Measurements from ENCODE around the gene CFAP57. TPM values are rescaled to one million over a fixed set of nuclear protein-coding genes. Genes with fewer than 3 reads are reported as not detected.
A peak's percentile ranks its signal among the peaks of the same experiment; 100 is the strongest.

CFAP57 gene
- total RNA-seq, 4 donors from 2014 or later: 0.19 to 0.38 (median 0.24) TPM

DNA sequence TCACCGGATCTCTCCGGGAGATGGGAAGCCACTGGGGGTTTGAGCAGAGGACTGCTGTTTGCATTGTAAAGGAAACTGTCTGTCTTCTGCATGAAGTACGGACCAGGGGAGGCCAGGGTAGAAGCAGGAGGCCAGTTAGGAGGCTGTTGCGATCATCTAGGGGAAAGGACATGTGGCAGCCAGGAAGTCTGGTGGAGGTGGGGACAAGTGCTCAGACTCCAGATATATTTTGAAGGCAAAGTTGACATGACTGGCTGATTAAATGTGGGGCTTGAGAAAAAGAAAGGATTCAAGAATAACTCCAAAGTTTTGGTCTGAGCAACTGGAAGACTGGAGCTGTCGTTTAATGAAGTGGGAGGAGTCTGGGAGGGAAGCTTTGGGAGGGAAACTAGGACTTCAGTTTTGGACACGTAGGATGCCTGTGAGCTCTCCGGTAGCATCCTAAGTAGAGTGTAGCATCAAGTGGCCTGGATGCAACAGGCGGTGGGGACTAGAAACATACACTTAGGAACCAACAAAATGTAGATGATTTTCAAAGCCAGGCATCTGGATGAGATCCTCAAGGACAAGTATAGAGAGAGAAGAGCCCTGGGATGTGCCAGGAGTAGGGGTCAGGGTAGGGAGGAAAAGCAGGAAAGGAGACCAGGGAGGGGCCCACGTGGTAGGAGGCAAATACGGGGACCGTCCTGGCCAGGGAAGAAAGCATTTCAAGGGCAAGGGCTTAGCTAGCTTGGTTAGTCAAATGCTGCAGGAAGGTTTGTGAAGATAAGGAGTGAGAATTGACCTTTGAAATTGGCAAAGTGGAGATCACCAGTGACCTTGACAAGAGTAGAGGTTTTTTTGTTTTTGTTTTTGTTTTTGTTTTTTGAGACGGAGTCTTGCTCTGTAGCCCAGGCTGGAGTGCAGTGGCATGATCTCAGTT is 116.9 kb downstream of the CFAP57 start:
- intact Hi-C loops (cut with DNase I; ENCODE audit: low total_unique reads): no loop called here
- DNase-seq (ENCODE audit: low spot score in 2 of 2): no peak
- TF ChIP-seq, protein P1, sequence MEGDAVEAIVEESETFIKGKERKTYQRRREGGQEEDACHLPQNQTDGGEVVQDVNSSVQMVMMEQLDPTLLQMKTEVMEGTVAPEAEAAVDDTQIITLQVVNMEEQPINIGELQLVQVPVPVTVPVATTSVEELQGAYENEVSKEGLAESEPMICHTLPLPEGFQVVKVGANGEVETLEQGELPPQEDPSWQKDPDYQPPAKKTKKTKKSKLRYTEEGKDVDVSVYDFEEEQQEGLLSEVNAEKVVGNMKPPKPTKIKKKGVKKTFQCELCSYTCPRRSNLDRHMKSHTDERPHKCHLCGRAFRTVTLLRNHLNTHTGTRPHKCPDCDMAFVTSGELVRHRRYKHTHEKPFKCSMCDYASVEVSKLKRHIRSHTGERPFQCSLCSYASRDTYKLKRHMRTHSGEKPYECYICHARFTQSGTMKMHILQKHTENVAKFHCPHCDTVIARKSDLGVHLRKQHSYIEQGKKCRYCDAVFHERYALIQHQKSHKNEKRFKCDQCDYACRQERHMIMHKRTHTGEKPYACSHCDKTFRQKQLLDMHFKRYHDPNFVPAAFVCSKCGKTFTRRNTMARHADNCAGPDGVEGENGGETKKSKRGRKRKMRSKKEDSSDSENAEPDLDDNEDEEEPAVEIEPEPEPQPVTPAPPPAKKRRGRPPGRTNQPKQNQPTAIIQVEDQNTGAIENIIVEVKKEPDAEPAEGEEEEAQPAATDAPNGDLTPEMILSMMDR (IDR thresholded peaks at IDR 0.05): no peak
- no peak for TF ChIP-seq POLR2A (IDR thresholded peaks at IDR 0.05)
- 74 to 79% methylated on average over 12 of the region's 12 CpGs for WGBS, 2 donors
- no peak overlapping the region for H3K4me3 ChIP-seq (ENCODE audit: low read depth, poor library complexity, severe bottlenecking)

DNA sequence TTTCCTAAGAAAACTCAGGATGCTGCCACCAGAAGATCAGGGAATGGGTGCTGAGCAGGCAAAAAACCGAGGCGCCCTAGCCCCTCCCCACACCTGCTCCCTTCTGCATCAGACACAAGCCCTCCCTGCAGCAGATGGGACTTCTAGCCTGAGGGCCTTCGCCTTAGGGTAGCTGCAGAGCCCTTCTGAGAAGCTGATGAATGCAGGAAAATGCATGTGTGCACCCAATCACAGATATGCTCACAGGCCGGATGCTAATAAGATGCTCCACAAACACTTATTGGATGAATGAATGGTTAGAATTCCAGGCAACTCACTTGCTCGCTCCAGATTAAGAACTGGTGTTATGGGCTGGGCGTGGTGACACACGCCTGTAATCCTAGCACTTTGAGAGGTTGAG is 120.1 kb downstream of the CFAP57 start:
- no peak for DNase-seq (ENCODE audit: low spot score in 2 of 2)
- H3K4me3 ChIP-seq (ENCODE audit: low read depth, poor library complexity, severe bottlenecking): no peak overlapping the region
- WGBS, 2 donors: 81 to 90% methylated on average over 7 of the region's 7 CpGs
- intact Hi-C loops (cut with DNase I; ENCODE audit: low total_unique reads): no loop called here
- TF ChIP-seq, protein P1 (IDR thresholded peaks at IDR 0.05): no peak
- no peak for TF ChIP-seq POLR2A (IDR thresholded peaks at IDR 0.05)

DNA sequence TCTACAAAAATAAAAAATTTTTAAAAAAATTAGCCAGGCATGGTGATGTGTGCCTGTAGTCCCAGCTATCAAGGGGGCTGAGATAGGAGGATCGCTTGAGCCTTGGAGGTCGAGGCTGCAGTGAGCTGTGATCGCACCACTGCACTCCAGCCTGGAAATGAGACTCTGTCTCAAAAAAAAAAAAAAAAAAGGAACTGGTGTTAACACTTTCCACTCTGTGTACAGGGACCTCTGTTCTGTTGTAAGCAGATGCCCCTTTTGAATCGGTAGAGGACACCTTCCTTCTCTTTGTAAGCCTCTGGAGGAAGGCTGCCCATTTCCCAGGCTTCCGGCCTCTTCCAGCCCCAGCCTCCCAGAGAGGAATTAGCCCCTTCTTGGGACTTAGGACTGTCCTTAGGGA is 120.5 kb downstream of the CFAP57 start:
- WGBS, 2 donors: 76 to 78% methylated on average over 5 of the region's 5 CpGs
- H3K4me3 ChIP-seq (ENCODE audit: low read depth, poor library complexity, severe bottlenecking): no peak overlapping the region
- TF ChIP-seq, protein P1 (IDR thresholded peaks at IDR 0.05): no peak
- no peak for TF ChIP-seq POLR2A (IDR thresholded peaks at IDR 0.05)
- no peak for DNase-seq (ENCODE audit: low spot score in 2 of 2)
- intact Hi-C loops (cut with DNase I; ENCODE audit: low total_unique reads): no loop called here

DNA sequence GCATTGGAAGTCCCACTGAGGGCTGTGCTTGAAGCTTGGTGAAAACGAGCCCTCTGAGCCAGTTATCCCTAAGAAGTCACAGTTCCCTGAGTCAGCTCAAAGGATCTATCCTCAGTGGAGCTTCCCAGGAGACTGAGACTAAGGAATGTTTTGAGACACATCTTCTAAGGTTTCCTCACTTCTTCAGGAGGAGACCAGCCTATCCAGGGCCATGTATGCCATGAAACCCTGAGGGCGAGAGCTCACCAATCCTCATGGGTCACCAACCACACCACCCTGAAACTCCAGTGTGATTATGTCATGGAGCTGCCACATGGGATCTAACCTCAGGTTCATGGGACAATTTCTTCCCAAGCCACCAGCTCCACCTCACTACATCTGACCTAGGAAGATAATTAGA is 121.0 kb downstream of the CFAP57 start:
- TF ChIP-seq POLR2A (IDR thresholded peaks at IDR 0.05): no peak
- TF ChIP-seq, protein P1 (IDR thresholded peaks at IDR 0.05): no peak
- no peak overlapping the region for H3K4me3 ChIP-seq (ENCODE audit: low read depth, poor library complexity, severe bottlenecking)
- intact Hi-C loops (cut with DNase I; ENCODE audit: low total_unique reads): no loop called here
- 90% methylated on average over 2 of the region's 2 CpGs for WGBS, 2 donors
- DNase-seq (ENCODE audit: low spot score in 2 of 2): no peak

DNA sequence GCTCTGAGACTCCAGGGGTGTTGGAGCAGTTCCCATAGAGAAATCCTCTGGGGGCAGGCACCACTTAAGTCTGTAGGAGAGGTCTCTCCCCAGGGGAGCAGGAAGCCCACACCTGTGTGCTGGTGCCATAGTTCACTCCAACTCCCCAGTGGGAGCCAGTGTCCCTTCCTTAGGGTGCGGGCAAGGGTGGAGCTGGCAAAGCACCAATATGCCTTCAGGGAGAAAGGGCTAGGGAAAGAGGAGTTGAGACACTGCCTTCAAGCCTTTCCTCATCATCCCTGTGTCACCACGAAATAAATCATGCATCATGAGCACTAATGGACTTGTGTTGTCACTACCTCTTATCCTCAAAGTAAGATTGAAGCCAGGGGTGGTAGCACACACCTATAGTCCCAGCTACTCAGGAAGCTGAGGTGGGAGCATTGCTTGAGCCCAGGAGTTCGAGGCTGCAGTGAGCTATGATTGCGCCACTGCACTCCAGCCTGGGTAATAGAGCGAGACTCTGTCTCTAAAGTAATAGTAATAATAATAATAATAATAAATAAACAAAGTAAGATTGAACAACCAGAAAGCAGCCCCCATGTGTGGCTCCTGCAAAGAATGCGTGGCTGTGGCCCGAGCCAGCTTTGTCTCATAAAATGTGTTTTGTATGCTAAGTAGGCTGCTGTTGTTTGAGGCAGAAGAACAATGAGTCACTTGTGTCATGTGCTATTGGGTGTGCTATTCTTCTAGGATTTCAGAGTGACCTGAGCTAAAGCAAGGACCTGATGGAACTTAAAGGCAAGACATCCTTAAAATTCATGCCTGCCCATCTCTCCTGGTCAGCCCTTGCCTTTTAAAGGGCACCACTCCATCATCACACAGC is 122.0 kb downstream of the CFAP57 start:
- intact Hi-C loops (cut with DNase I; ENCODE audit: low total_unique reads): no loop called here
- no peak overlapping the region for H3K4me3 ChIP-seq (ENCODE audit: low read depth, poor library complexity, severe bottlenecking)
- TF ChIP-seq, protein P1 (IDR thresholded peaks at IDR 0.05): no peak
- TF ChIP-seq POLR2A (IDR thresholded peaks at IDR 0.05): no peak
- 64% methylated on average over 7 of the region's 7 CpGs for WGBS, 2 donors
- peak in 1 of 2 donors; percentile 38 for DNase-seq (ENCODE audit: low spot score in 2 of 2)
